Liver (tissue), 3 donors: ENCODE data around the gene DUSP21.
A peak's percentile ranks its signal among the peaks of the same experiment; 100 is the strongest.

ENCODE experiments used
- HNF4A ChIP-seq, 2 donors: conservative IDR thresholded peaks; 2 replicates each; pipeline ENCODE4 v1.6.1; 2016; ENCODE audit warnings: antibody characterized with exemption in 2 of 2, mild to moderate bottlenecking in 2 of 2
- TF ChIP-seq, protein P1 (sequence below): fragments of 150-350 bp; IDR thresholded peaks from 2 replicates; pipeline ENCODE4 v1.5.1; 2017; ENCODE audit warnings: improper control_type of control experiment, low read depth, low read length; ENCODE audit not compliant: missing input control
- donor health status: healthy.
- donor health status: healthy.

- peak in 1 of 2 donors; percentile 41 for TF ChIP-seq HNF4A (conservative IDR thresholded peaks at IDR 0.05)
- TF ChIP-seq, protein P1, sequence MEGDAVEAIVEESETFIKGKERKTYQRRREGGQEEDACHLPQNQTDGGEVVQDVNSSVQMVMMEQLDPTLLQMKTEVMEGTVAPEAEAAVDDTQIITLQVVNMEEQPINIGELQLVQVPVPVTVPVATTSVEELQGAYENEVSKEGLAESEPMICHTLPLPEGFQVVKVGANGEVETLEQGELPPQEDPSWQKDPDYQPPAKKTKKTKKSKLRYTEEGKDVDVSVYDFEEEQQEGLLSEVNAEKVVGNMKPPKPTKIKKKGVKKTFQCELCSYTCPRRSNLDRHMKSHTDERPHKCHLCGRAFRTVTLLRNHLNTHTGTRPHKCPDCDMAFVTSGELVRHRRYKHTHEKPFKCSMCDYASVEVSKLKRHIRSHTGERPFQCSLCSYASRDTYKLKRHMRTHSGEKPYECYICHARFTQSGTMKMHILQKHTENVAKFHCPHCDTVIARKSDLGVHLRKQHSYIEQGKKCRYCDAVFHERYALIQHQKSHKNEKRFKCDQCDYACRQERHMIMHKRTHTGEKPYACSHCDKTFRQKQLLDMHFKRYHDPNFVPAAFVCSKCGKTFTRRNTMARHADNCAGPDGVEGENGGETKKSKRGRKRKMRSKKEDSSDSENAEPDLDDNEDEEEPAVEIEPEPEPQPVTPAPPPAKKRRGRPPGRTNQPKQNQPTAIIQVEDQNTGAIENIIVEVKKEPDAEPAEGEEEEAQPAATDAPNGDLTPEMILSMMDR = no peak
These were observed 29.1 kb downstream of the DUSP21 start, which contains the start of gene KDM6A for GRCh38 chrX:44872821-44873414.
